Stimulated activated CD4-positive, alpha-beta T cell treated with anti-CD3 and anti-CD28 coated beads, Interleukin-1b, Interleukin-23, amount 100 ng/mL, for 1 hour (primary cell): ENCODE data around the gene GPRC5B.
A peak's percentile ranks its signal among the peaks of the same experiment; 100 is the strongest.

Experiments
- DNase-seq, 2 donors: peaks; one replicate each; pipeline ENCODE4 v3.0.0-alpha.2; 2020; ENCODE audit warnings: low read depth in 2 of 2

Gene GPRC5B

GRCh38 chr16:19884611-19885450 is at the start of gene GPRC5B:
Gene GPRC5B, minus strand, starts transcription at chr16:19884848. Its CDS starts 12,003 bp downstream, at chr16:19872845.
- no peak for DNase-seq

GRCh38 chr16:19933740-19934139 is 49.1 kb upstream of the GPRC5B start:
- no peak for DNase-seq

- no peak for DNase-seq
Observed at GRCh38 chr16:19929062-19929511, 44.4 kb upstream of the GPRC5B start.

GRCh38 chr16:19928432-19928831 is 43.8 kb upstream of the GPRC5B start:
- no peak for DNase-seq

- DNase-seq, result no peak
Observed at GRCh38 chr16:19926449-19927390, 42.1 kb upstream of the GPRC5B start.

- DNase-seq, result no peak
Observed at GRCh38 chr16:19923396-19923795, 38.7 kb upstream of the GPRC5B start.

- no peak for DNase-seq
Observed at GRCh38 chr16:19919142-19919541, 34.5 kb upstream of the GPRC5B start.

GRCh38 chr16:19916064-19916463 is 31.4 kb upstream of the GPRC5B start:
- no peak for DNase-seq

GRCh38 chr16:19914877-19915276 is 30.2 kb upstream of the GPRC5B start:
- no peak for DNase-seq

GRCh38 chr16:19913340-19913645 is 28.6 kb upstream of the GPRC5B start:
- no peak for DNase-seq

GRCh38 chr16:19912455-19913339 is 28.0 kb upstream of the GPRC5B start:
- no peak for DNase-seq

GRCh38 chr16:19911747-19912454 is 27.3 kb upstream of the GPRC5B start:
- no peak for DNase-seq

GRCh38 chr16:19911204-19911603 is 26.6 kb upstream of the GPRC5B start:
- no peak for DNase-seq

GRCh38 chr16:19909750-19910322 is 25.2 kb upstream of the GPRC5B start:
- no peak for DNase-seq

GRCh38 chr16:19908921-19909320 is 24.3 kb upstream of the GPRC5B start:
- DNase-seq, result no peak

GRCh38 chr16:19907161-19907992 is 22.7 kb upstream of the GPRC5B start:
- DNase-seq, result peak; percentile 42 to 51

- no peak for DNase-seq
Observed at GRCh38 chr16:19901164-19901563, 16.5 kb upstream of the GPRC5B start.

GRCh38 chr16:19899605-19899955 is 14.9 kb upstream of the GPRC5B start:
- no peak for DNase-seq

GRCh38 chr16:19898924-19899604 is 14.4 kb upstream of the GPRC5B start:
- no peak for DNase-seq
